GM06990 (cell line): ENCODE data around the gene ARF1.

Source experiments
- DNase-seq: peaks from one replicate; pipeline ENCODE4 v3.0.0-alpha.2; 2011; ENCODE audit not compliant: insufficient read length; ENCODE audit errors: extremely low read depth
- H3K27me3 ChIP-seq: replicated peaks from 2 replicates; pipeline ENCODE4 v1.6.0; 2011; ENCODE audit warnings: low read length; ENCODE audit not compliant: control insufficient read depth, insufficient read depth
- H3K36me3 ChIP-seq: 2 replicates; pipeline ENCODE4 v1.5.1; 2011; ENCODE audit warnings: low read length; ENCODE audit not compliant: control insufficient read depth, insufficient read depth
- H3K4me3 ChIP-seq: replicated peaks from 2 replicates; pipeline ENCODE4 v1.5.1; 2011; ENCODE audit warnings: low read depth, mild to moderate bottlenecking, control low read depth, low read length
- CTCF ChIP-seq: IDR thresholded peaks from 2 replicates; pipeline ENCODE4 v1.5.1; 2011; ENCODE audit warnings: low read length, control low read depth, mild to moderate bottlenecking, inconsistent platforms; ENCODE audit not compliant: insufficient read depth, poor library complexity, severe bottlenecking

ARF1 gene

GRCh38 chr1:228102791-228103620 is 20.5 kb downstream of the ARF1 start, which contains the start of gene C1orf35:
Gene C1orf35 (minus strand): TSS chr1:228103325. CDS start chr1:228103227, 98 bp downstream.
- peak within 1 kb of the TSS; percentile 96 for H3K4me3 ChIP-seq
- H3K36me3 ChIP-seq, result peaks cover 32% of the 10 kb centered on the region
- no peak for TF ChIP-seq CTCF
- DNase-seq, result peak; percentile 95
- no peaks in the 10 kb centered on the region for H3K27me3 ChIP-seq

DNA sequence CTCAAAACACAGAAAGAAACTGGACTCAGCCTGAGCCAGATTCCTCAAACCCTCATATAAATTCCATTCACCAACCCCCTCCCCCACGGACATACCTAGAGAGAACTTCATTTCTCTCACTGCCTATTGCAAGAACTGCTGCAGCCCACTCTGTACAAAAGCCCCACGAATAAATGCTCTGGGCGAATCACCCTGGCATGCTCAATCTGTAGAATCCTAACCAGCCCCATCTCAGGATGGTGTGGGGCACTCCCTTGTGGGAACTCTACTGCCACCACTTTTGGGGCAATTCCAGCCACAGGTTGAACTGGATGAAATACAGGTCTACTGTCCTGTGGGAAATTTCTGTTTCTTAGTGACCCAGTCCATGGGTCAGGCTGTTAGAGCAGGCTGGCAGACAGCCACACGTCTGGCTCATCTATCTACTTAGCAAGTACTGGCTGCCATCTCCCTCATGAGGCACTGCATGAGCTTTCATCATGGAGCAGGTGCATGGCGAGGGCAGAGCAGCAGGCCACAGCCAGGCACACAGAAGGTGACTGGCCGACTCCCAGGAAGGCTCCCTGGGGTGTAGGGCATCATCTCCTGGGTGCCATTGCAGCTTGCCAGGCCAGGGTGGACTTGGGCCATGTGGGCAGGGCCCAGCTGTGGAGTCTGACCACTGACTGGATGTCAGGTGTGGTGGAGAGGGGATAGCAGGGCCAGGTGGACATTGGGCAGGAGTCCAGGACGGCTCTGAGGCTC is 22.2 kb downstream of the ARF1 start:
- Histone ChIP-seq H3K4me3 (no peak overlapping the region; the same call in 1 of the 2 replicates), H3K27me3 (no peaks in the 10 kb centered on the region), H3K36me3 (peaks cover 21% of the 10 kb centered on the region)
- DNase-seq, result no peak
- TF ChIP-seq CTCF, result no peak

DNA sequence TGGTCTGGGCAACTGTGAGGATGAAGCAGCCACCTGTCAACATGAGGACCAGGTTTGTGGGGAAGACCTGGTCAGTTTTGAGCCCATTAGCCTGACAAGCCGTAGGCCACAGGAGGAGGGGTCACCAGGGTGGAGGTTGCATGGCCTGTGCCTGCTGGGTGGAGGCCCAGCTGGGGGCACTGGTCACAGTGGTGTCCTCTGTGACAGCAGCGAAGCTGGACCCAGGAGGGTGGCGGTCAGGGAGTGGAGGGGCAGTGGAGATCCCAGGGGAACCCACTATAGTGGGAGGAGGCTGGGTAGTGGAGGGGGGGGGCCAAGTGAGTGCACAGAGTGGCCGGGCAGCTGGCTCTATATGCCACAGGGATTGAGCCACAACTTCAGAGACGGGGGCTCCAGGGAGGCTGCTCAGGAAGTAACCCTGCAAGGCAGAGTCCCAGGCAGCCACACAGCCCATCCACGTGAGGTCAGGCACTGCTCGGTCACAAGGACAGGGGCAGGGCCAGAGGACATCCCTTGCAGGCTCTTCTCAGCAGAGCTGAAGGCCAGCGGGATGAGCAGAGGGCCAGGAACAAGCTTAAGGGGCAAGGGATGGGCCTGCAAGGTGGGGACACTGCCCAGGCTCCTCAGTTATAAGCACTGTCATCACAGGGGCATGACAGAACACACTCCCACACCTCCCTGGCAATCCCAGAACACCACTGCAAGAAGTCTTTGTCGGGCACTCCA is 22.9 kb downstream of the ARF1 start:
- Histone ChIP-seq H3K36me3 (peaks cover 18% of the 10 kb centered on the region), H3K4me3 (no peak overlapping the region), H3K27me3 (no peaks in the 10 kb centered on the region)
- no peak for DNase-seq
- TF ChIP-seq CTCF, result no peak

- no peak overlapping the region for H3K4me3 ChIP-seq
- TF ChIP-seq CTCF, result no peak
- H3K27me3 ChIP-seq, result no peaks in the 10 kb centered on the region
- DNase-seq, result no peak
- peaks cover 15% of the 10 kb centered on the region for H3K36me3 ChIP-seq
These were observed 23.7 kb downstream of the ARF1 start for GRCh38 chr1:228105996-228106799.

GRCh38 chr1:228106800-228107054 is 24.2 kb downstream of the ARF1 start:
- no peaks in the 10 kb centered on the region for H3K27me3 ChIP-seq
- no peak for DNase-seq
- H3K36me3 ChIP-seq, result peaks cover 15% of the 10 kb centered on the region
- no peak for TF ChIP-seq CTCF
- no peak overlapping the region for H3K4me3 ChIP-seq
